B cell (primary cell): Measurements from ENCODE around the gene POLDIP3. TPM values are rescaled to one million over a fixed set of nuclear protein-coding genes. Genes with fewer than 3 reads are reported as not detected.
A peak's percentile ranks its signal among the peaks of the same experiment; 100 is the strongest.

Experiments
- ATAC-seq: fragments of 200-7000 bp; cut with Tn5 transposase; one replicate; pipeline ENCODE4 v1.10.0; 2021; ENCODE audit warnings: low read depth, mild to moderate bottlenecking, moderate number of reproducible peaks, moderate library complexity
- CTCF ChIA-PET: fragments of 350-600 bp; sonication (Branson Sonifier 250); formaldehyde crosslinking; loops from one replicate; lab custom pipeline; 2021; ENCODE audit warnings: antibody characterized with exemption, inconsistent platforms; lab: Charles Lee
- POLR2A ChIA-PET: fragments of 350-600 bp; sonication (Branson Sonifier 250); formaldehyde crosslinking; loops from one replicate; lab custom pipeline; 2021; ENCODE audit warnings: antibody characterized with exemption; lab: Charles Lee
- DNase-seq: peaks from one replicate; pipeline ENCODE4 v3.0.0; 2013
- H2AFZ ChIP-seq: 2 replicates; pipeline ENCODE4 v1.6.1; 2012; ENCODE audit warnings: mild to moderate bottlenecking, low read depth, low read length; ENCODE audit not compliant: insufficient read depth, poor library complexity, severe bottlenecking
- H3K27ac ChIP-seq, 2 donors: 1 replicate in 1 of 2; 2 replicates in 1 of 2; pipeline ENCODE4 v1.5.1; 2012 to 2013; ENCODE audit warnings: low read length in 2 of 2, mild to moderate bottlenecking in 2 of 2, moderate library complexity in 1 of 2
- H3K27me3 ChIP-seq, 4 experiments: fragments of 200-600 bp in 1 of 4; sonication (generic) in 1 of 4; replicated peaks in 1 of 4; 1 replicate in 2 of 4; 2 replicates in 2 of 4; pipeline versions ENCODE4 v1.6.1 to v1.7.0; 2013 to 2016; ENCODE audit warnings: low read length in 3 of 4, mild to moderate bottlenecking in 2 of 4, mixed read lengths in 1 of 4, moderate library complexity in 1 of 4; ENCODE audit not compliant: insufficient read depth in 4 of 4, control insufficient read depth in 3 of 4; ENCODE audit errors: control extremely low read depth in 1 of 4
- H3K36me3 ChIP-seq, 2 experiments: replicated peaks in 1 of 2; 1 replicate in 1 of 2; 2 replicates in 1 of 2; pipeline versions ENCODE4 v1.6.1 to v1.7.1; 2013; ENCODE audit warnings: low read length in 1 of 2; ENCODE audit not compliant: insufficient read depth in 2 of 2, control insufficient read depth in 1 of 2; ENCODE audit errors: control extremely low read depth in 1 of 2, extremely low read depth in 1 of 2
- H3K4me1 ChIP-seq, 2 donors: fragments of 200-600 bp in 1 of 2; sonication (generic) in 1 of 2; 1 replicate in 1 of 2; 2 replicates in 1 of 2; pipeline versions ENCODE4 v1.5.1 to v1.6.1; 2013 to 2017; ENCODE audit warnings: low read length in 2 of 2; ENCODE audit not compliant: control insufficient read depth in 2 of 2, insufficient read depth in 2 of 2
- H3K4me2 ChIP-seq: replicated peaks from 2 replicates; pipeline ENCODE3; 2012; ENCODE audit warnings: mild to moderate bottlenecking, low read depth, low read length; ENCODE audit not compliant: poor library complexity, severe bottlenecking
- H3K4me3 ChIP-seq, 5 experiments: fragments of 200-600 bp in 1 of 5; sonication (generic) in 1 of 5; 1 replicate in 3 of 5; 2 replicates in 2 of 5; pipeline versions ENCODE4 v1.5.1 to v1.7.0; 2011 to 2016; ENCODE audit warnings: low read length in 4 of 5, mild to moderate bottlenecking in 4 of 5, low read depth in 2 of 5, control low read depth in 1 of 5, moderate library complexity in 1 of 5; ENCODE audit not compliant: insufficient read depth in 1 of 5; ENCODE audit errors: control extremely low read depth in 1 of 5, extremely low read depth in 1 of 5
- H3K79me2 ChIP-seq: fragments of 200-600 bp; sonication (generic); one replicate; pipeline ENCODE4 v1.6.0; 2016; ENCODE audit warnings: low read length; ENCODE audit not compliant: control insufficient read depth, insufficient read depth
- H3K9ac ChIP-seq: fragments of 200-600 bp; sonication (generic); 2 replicates; pipeline ENCODE4 v1.6.1; 2017; ENCODE audit warnings: mild to moderate bottlenecking, low read length, moderate library complexity
- H3K9me3 ChIP-seq, 3 donors: one replicate each; pipeline versions ENCODE4 v1.6.1 to v1.7.1; 2013; ENCODE audit warnings: low read length in 2 of 3; ENCODE audit not compliant: control insufficient read depth in 2 of 3, insufficient read depth in 1 of 3; ENCODE audit errors: control extremely low read depth in 1 of 3
- H4K20me1 ChIP-seq: 2 replicates; pipeline ENCODE4 v1.6.0; 2012; ENCODE audit warnings: mild to moderate bottlenecking, low read length; ENCODE audit not compliant: insufficient read depth, control insufficient read depth, poor library complexity, severe bottlenecking
- H3K27ac Mint-ChIP-seq: one replicate; pipeline ENCODE4 v1.8.0; 2021; ENCODE audit warnings: mixed read lengths
- H3K27me3 Mint-ChIP-seq: one replicate; pipeline ENCODE4 v1.8.0; 2021; ENCODE audit warnings: mixed read lengths
- H3K4me1 Mint-ChIP-seq: one replicate; pipeline ENCODE4 v1.8.0; 2021; ENCODE audit warnings: mixed read lengths
- H3K4me3 Mint-ChIP-seq: one replicate; pipeline ENCODE4 v1.8.0; 2021; ENCODE audit warnings: mixed read lengths
- H3K9me3 Mint-ChIP-seq: one replicate; pipeline ENCODE4 v1.8.0; 2022; ENCODE audit warnings: mixed read lengths; ENCODE audit not compliant: insufficient read depth
- CTCF ChIP-seq: fragments of 200-600 bp; IDR thresholded peaks from one replicate; pipeline ENCODE4 v1.8.0; 2022; ENCODE audit warnings: antibody characterized with exemption, mild to moderate bottlenecking
- EZH2 ChIP-seq: IDR thresholded peaks from 2 replicates; pipeline ENCODE4 v1.6.1; 2012; ENCODE audit warnings: borderline replicate concordance, low read depth, mild to moderate bottlenecking, moderate library complexity, low read length; ENCODE audit not compliant: insufficient read depth, poor library complexity, severe bottlenecking
- WGBS: methylation state at CpG from one replicate; pipeline ENCODE4 v1.1.5; 2013; ENCODE audit warnings: missing lambda C conversion rate; ENCODE audit not compliant: insufficient coverage; 5-methylcytosine and 5-hydroxymethylcytosine counted together
- intact Hi-C: fragments of 100-400 bp; cut with micrococcal nuclease; formaldehyde crosslinking; loops from one replicate; pipeline ENCODE4 v1.10.0; 2022
- polyA plus RNA-seq: library from polyadenylated mRNA; depleted of rRNA; stranded (reverse); fragments of >200 nt; gene quantifications from 2 replicates; pipeline ENCODE4 v1.2.3, GENCODE V29; 2012
- total RNA-seq, 2 donors: library from RNA; stranded (reverse); fragments of 120-200 nt in 1 of 2; gene quantifications; 1 replicate in 1 of 2; 2 replicates in 1 of 2; pipeline versions ENCODE4 v1.2.3 to v1.2.4, GENCODE V29; 2013 to 2022

The POLDIP3 gene
- total and polyA plus RNA-seq, 2 donors (not counting 1 experiment from before 2014, with no cell fraction given) = 44.9 to 86.5 TPM

GRCh38 chr22:42642806-42643633 is 28.3 kb upstream of the POLDIP3 start:
- H4K20me1 ChIP-seq = peaks cover 61% of the 10 kb centered on the region
- 60% methylated on average over 5 of the region's 12 CpGs for WGBS

More at GRCh38 chr22:42642806-42643633, 28.3 kb upstream of the POLDIP3 start:
- H3K79me2 ChIP-seq = peaks cover 86% of the 10 kb centered on the region
- POLR2A ChIA-PET = interaction anchor here (0.8 to 1.9 kb wide), 2 partner anchors 26 to 28 kb away, joined by 3 to 7 read pairs; partner anchors contain the start of gene POLDIP3
- DNase-seq (peak; percentile 53), ATAC-seq (peak; percentile 52)
- Mint-ChIP-seq H3K9me3 (no peaks in the 10 kb centered on the region), H3K27ac (peak overlapping the region; percentile 73), H3K4me1 (peaks cover 63% of the 10 kb centered on the region), H3K4me3 (no peak overlapping the region), H3K27me3 (no peaks in the 10 kb centered on the region)
- no peak overlapping the region for H3K9ac ChIP-seq
- H2AFZ ChIP-seq = no peak overlapping the region
- peaks cover 0 to 7% of the 10 kb centered on the region in 2 experiments for H3K36me3 ChIP-seq
- TF ChIP-seq EZH2 (no peak), CTCF (no peak)
- H3K9me3 ChIP-seq = no peaks in the 10 kb centered on the region
- H3K27me3 ChIP-seq = no peaks in the 10 kb centered on the region
- peak overlapping the region; percentile 37 for H3K4me2 ChIP-seq
- H3K4me1 ChIP-seq = peaks cover 59 to 61% of the 10 kb centered on the region in 2 donors
- CTCF ChIA-PET = interaction anchor here (1.0 to 3.4 kb wide), 4 partner anchors 12 to 21 kb away, joined by 3 to 27 read pairs (median 9); no protein-coding TSS in a partner anchor
- H3K27ac ChIP-seq = peak overlapping the region; percentile 20 to 49
- H3K4me3 ChIP-seq = no peak overlapping the region
- intact Hi-C loops = no loop called here
